Memory B cell (primary cell): ENCODE results near the gene NTM.

Experiments
- ATAC-seq: fragments of 150-1000 bp; cut with Tn5 transposase; 2 replicates; pipeline ENCODE4 v1.10.0; 2021; ENCODE audit warnings: low read depth, mild to moderate bottlenecking, moderate library complexity
- DNase-seq, 2 donors: peaks; one replicate each; pipeline ENCODE4 v3.0.0; 2022; ENCODE audit warnings: low spot score in 2 of 2
- H3K27ac Mint-ChIP-seq: one replicate; pipeline ENCODE4 v1.8.0; 2022; ENCODE audit warnings: mild to moderate bottlenecking, moderate library complexity, mixed read lengths
- H3K27me3 Mint-ChIP-seq: one replicate; pipeline ENCODE4 v1.8.0; 2022; ENCODE audit warnings: mixed read lengths
- H3K36me3 Mint-ChIP-seq: one replicate; pipeline ENCODE4 v1.8.0; 2022; ENCODE audit warnings: mild to moderate bottlenecking, mixed read lengths
- H3K4me1 Mint-ChIP-seq: one replicate; pipeline ENCODE4 v1.8.0; 2022; ENCODE audit warnings: mixed read lengths
- H3K4me3 Mint-ChIP-seq: one replicate; pipeline ENCODE4 v1.8.0; 2022; ENCODE audit warnings: mild to moderate bottlenecking, moderate library complexity, mixed read lengths
- H3K9me3 Mint-ChIP-seq: one replicate; pipeline ENCODE4 v1.8.0; 2022; ENCODE audit warnings: mixed read lengths

The NTM gene

GRCh38 chr11:132095230-132096131 lies 725.1 kb downstream of the NTM start:
- Mint-ChIP-seq H3K27ac (no peak overlapping the region), H3K9me3 (peaks cover 12% of the 10 kb centered on the region), H3K27me3 (peaks cover 2% of the 10 kb centered on the region), H3K4me1 (no peaks in the 10 kb centered on the region), H3K4me3 (no peak overlapping the region), H3K36me3 (no peaks in the 10 kb centered on the region)
- DNase-seq (no peak), ATAC-seq (no peak)

DNA sequence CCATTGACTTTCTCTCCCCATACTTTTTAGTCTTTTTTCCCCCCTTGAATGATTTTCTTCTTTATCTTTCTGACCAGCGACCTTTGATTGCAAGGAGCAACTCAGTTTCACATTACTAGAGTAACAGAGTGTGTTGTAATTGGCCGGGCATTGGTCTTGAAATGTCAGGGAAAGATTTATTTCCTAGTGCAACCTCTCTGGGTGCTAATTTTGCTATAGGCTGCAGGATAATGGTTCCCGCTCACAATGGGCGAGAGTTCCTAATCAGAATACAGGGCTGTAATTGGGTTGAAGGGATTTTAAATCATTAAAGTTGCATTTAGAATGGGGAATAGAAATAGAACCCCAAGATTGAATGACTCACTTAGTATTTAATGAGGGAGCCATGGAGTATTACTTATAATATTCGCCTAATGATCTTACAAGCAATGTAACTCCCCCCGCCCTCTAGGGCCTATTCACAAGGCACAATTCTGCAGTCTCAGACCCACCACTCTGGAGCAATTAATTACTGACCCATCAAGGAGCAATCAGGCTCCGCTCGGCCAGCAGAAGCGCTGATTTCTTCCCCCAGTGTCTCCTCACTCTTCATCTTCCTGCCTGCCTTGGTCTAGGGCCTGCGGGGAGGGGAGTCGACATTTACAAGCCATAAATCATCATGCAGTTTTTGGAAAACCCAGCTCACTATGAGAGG lies 725.9 kb downstream of the NTM start:
- H3K27ac Mint-ChIP-seq, result no peak overlapping the region
- H3K27me3 Mint-ChIP-seq, result peaks cover 2% of the 10 kb centered on the region
- H3K4me1 Mint-ChIP-seq, result no peaks in the 10 kb centered on the region
- ATAC-seq (no peak), DNase-seq (no peak)
- H3K9me3 Mint-ChIP-seq, result peaks cover 8% of the 10 kb centered on the region
- no peaks in the 10 kb centered on the region for H3K36me3 Mint-ChIP-seq
- H3K4me3 Mint-ChIP-seq, result no peak overlapping the region

- Mint-ChIP-seq H3K9me3 (peaks cover 2% of the 10 kb centered on the region), H3K27me3 (peaks cover 2% of the 10 kb centered on the region), H3K4me1 (no peaks in the 10 kb centered on the region), H3K36me3 (no peaks in the 10 kb centered on the region), H3K27ac (no peak overlapping the region), H3K4me3 (no peak overlapping the region)
- ATAC-seq (no peak), DNase-seq (no peak)
These were observed 729.3 kb downstream of the NTM start for GRCh38 chr11:132099692-132100091.

DNA sequence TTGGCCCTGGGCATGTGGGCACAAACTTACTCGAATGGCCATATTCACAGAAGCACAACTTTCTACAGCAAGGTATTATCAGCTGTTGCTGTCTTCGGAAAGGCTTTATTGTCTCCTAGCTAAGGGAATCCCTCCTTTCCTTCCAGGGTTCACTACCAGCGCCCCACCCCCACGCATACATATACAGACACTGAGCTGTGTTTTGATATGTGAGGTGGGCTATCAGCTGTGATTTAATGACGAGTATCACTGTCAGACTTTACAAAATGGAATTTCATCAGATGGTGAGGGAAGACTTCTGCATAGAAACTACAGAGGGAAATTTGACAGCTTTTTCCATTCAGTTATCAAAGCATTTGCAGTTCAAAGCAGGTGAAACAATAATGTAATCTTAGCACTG lies 730.2 kb downstream of the NTM start:
- ATAC-seq (no peak), DNase-seq (no peak)
- H3K27ac Mint-ChIP-seq, result no peak overlapping the region
- no peak overlapping the region for H3K4me3 Mint-ChIP-seq
- H3K9me3 Mint-ChIP-seq, result peaks cover 4% of the 10 kb centered on the region
- H3K4me1 Mint-ChIP-seq, result no peaks in the 10 kb centered on the region
- no peaks in the 10 kb centered on the region for H3K36me3 Mint-ChIP-seq
- H3K27me3 Mint-ChIP-seq, result peaks cover 2% of the 10 kb centered on the region

- DNase-seq, result no peak
- Mint-ChIP-seq H3K4me1 (no peaks in the 10 kb centered on the region), H3K27me3 (peaks cover 2% of the 10 kb centered on the region), H3K4me3 (no peak overlapping the region), H3K9me3 (peaks cover 4% of the 10 kb centered on the region), H3K36me3 (no peaks in the 10 kb centered on the region), H3K27ac (no peak overlapping the region)
- ATAC-seq, result no peak
These were observed 731.5 kb downstream of the NTM start for GRCh38 chr11:132101881-132102280.

DNA sequence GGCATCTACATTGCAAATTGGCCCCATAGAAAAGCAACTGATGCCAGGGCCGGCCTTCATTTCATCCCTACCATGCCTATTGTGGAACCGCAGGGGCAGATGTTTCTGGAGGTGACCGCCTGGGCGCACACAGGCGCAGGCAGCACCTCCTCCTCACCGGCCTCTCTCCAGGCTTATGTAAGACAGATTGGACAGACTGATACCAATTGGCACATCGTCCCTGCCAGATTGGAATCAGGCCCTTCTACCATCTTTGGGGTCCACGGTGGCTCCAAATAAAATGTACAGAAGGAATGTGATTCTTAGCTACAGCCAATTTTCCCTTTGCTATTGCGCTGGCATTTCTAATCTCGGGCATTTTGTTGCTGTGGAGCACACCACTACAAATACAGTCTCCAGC lies 732.6 kb downstream of the NTM start:
- peaks cover 4% of the 10 kb centered on the region for H3K9me3 Mint-ChIP-seq
- H3K27me3 Mint-ChIP-seq, result no peaks in the 10 kb centered on the region
- H3K27ac Mint-ChIP-seq, result no peak overlapping the region
- ATAC-seq (no peak), DNase-seq (no peak)
- no peaks in the 10 kb centered on the region for H3K4me1 Mint-ChIP-seq
- no peak overlapping the region for H3K4me3 Mint-ChIP-seq
- no peaks in the 10 kb centered on the region for H3K36me3 Mint-ChIP-seq

GRCh38 chr11:132106096-132106982 lies 735.9 kb downstream of the NTM start:
- ATAC-seq, result no peak
- Mint-ChIP-seq H3K4me1 (no peaks in the 10 kb centered on the region), H3K4me3 (no peak overlapping the region)

GRCh38 chr11:132111316-132111715 lies 740.9 kb downstream of the NTM start:
- Mint-ChIP-seq H3K4me3 (no peak overlapping the region), H3K9me3 (peaks cover 8% of the 10 kb centered on the region), H3K4me1 (no peaks in the 10 kb centered on the region), H3K27ac (no peak overlapping the region), H3K36me3 (no peaks in the 10 kb centered on the region), H3K27me3 (peaks cover 1% of the 10 kb centered on the region)
- ATAC-seq (no peak), DNase-seq (no peak)

More at GRCh38 chr11:132106096-132106982, 735.9 kb downstream of the NTM start:
- DNase-seq, result no peak
- no peaks in the 10 kb centered on the region for H3K36me3 Mint-ChIP-seq
- no peak overlapping the region for H3K27ac Mint-ChIP-seq
- peaks cover 10% of the 10 kb centered on the region for H3K9me3 Mint-ChIP-seq
- peaks cover 1% of the 10 kb centered on the region for H3K27me3 Mint-ChIP-seq

- H3K27me3 Mint-ChIP-seq, result peaks cover 1% of the 10 kb centered on the region
- no peak overlapping the region for H3K4me3 Mint-ChIP-seq
- ATAC-seq, result no peak
- H3K9me3 Mint-ChIP-seq, result peaks cover 8% of the 10 kb centered on the region
- DNase-seq, result no peak
- H3K4me1 Mint-ChIP-seq, result no peaks in the 10 kb centered on the region
- H3K27ac Mint-ChIP-seq, result no peak overlapping the region
- H3K36me3 Mint-ChIP-seq, result no peaks in the 10 kb centered on the region
These were observed 741.4 kb downstream of the NTM start for GRCh38 chr11:132111838-132112237.

DNA sequence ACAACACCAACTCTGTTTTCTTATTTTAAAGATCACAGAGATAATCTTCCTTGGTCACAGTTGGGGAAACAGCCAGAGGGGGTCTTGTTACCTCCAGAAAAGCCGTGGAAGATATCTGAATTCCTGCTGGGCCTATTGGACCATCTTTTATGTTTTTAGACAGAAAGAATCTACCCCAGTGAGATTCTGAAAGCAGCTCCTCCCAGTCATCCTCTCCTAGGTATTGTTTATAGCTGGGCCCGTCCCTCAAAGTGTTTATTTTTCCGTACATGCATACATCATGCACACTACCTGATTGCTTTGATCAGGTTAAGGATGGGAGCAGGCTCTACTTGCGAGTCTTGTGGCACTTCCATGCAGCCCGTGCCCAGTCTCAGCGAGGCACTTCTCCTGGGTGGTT lies 742.4 kb downstream of the NTM start:
- Mint-ChIP-seq H3K4me1 (no peaks in the 10 kb centered on the region), H3K27ac (no peak overlapping the region), H3K27me3 (peaks cover 1% of the 10 kb centered on the region), H3K4me3 (no peak overlapping the region), H3K36me3 (no peaks in the 10 kb centered on the region), H3K9me3 (peaks cover 8% of the 10 kb centered on the region)
- no peak for DNase-seq
- ATAC-seq, result no peak

GRCh38 chr11:132114185-132114584 lies 743.8 kb downstream of the NTM start:
- ATAC-seq, result no peak
- no peaks in the 10 kb centered on the region for H3K4me1 Mint-ChIP-seq
- DNase-seq, result no peak
- no peaks in the 10 kb centered on the region for H3K36me3 Mint-ChIP-seq
- peaks cover 5% of the 10 kb centered on the region for H3K9me3 Mint-ChIP-seq
- H3K4me3 Mint-ChIP-seq, result no peak overlapping the region
- H3K27me3 Mint-ChIP-seq, result peaks cover 1% of the 10 kb centered on the region
- no peak overlapping the region for H3K27ac Mint-ChIP-seq

DNA sequence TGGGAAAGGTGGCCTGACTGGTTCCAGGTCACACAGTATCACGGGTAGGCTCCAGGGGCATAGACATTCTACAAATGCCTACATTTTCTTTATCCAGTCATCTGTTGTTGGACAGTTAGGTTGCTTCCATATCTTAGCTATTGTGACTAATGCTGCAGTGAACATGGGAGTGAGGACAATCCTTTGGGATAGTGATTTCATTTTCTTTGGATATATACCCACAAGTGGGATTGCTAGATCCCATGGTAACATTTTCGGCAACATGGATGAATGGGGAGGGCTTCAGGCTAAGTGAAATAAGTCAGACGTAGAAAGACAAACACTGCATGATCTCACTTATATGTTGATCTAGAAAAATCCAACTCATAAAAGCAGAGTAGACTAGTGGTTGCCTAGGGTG lies 744.3 kb downstream of the NTM start:
- Mint-ChIP-seq H3K36me3 (no peaks in the 10 kb centered on the region), H3K9me3 (peaks cover 2% of the 10 kb centered on the region), H3K27me3 (no peaks in the 10 kb centered on the region), H3K4me3 (no peak overlapping the region), H3K27ac (no peak overlapping the region), H3K4me1 (no peaks in the 10 kb centered on the region)
- ATAC-seq (no peak), DNase-seq (no peak)

DNA sequence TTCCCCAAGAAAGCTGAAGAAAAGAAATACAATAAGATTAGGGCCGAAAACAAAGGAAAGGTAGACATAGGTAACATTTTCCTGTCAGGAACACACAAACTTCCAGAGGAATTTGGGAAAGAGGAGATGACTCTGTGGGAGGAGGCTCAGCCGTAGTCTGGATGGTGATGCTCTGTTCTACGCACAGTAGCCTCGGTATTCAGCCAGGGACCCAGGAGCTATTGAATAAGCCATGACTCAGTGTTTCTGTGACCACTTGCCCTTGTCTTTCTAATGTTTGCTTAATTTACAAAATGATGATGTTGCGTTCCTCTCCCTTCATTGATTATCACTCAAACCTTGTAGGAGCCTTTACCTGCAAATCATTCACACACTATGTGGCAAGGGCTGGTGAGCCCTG lies 745.0 kb downstream of the NTM start:
- ATAC-seq, result no peak
- no peaks in the 10 kb centered on the region for H3K36me3 Mint-ChIP-seq
- H3K4me1 Mint-ChIP-seq, result no peaks in the 10 kb centered on the region
- H3K27me3 Mint-ChIP-seq, result no peaks in the 10 kb centered on the region
- H3K4me3 Mint-ChIP-seq, result no peak overlapping the region
- H3K27ac Mint-ChIP-seq, result no peak overlapping the region
- peaks cover 1% of the 10 kb centered on the region for H3K9me3 Mint-ChIP-seq
- no peak for DNase-seq

DNA sequence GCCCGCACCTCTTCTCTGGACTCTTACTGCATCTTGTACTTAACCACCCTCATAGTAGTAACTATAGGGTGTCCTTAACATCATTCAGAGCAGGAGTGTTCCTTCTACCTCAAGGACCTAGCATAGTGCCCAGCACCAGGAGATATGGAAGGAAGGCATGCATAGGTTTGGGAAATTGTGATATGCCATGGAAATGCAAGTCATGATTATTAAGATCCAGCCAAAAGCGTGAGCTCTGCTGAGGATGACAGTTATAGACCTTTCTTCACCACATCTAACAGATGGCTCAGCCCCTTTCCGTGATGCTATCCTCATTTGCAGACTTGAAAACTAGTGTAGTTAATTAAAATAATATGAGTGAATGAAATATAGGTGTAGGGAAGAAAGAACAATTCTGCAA lies 746.1 kb downstream of the NTM start:
- Mint-ChIP-seq H3K9me3 (peaks cover 3% of the 10 kb centered on the region), H3K4me1 (no peaks in the 10 kb centered on the region), H3K27ac (no peak overlapping the region), H3K27me3 (no peaks in the 10 kb centered on the region), H3K4me3 (no peak overlapping the region), H3K36me3 (no peaks in the 10 kb centered on the region)
- ATAC-seq (no peak), DNase-seq (no peak)
